Small intestine (tissue), 7 donors: Measurements from ENCODE around the gene NHERF1. TPM values are rescaled to one million over a fixed set of nuclear protein-coding genes. Genes with fewer than 3 reads are reported as not detected.

Experiments
- DNase-seq, 2 donors: peaks; one replicate each; pipeline versions ENCODE4 v3.0.0 to v3.0.0-alpha.2; 2013
- FAIRE-seq: peaks from 2 replicates; lab custom pipeline; 2012; peaks lifted over from hg19 to GRCh38; lab: Jason Lieb, UNC
- H3K27ac ChIP-seq, 3 donors: one replicate each; pipeline ENCODE4 v1.5.1; 2013; ENCODE audit warnings: low read length in 2 of 3, mild to moderate bottlenecking in 2 of 3, control low read depth in 1 of 3, inconsistent platforms in 1 of 3, low read depth in 1 of 3, moderate library complexity in 1 of 3
- H3K27me3 ChIP-seq, 3 donors: one replicate each; pipeline ENCODE4 v1.6.1; 2013; ENCODE audit warnings: low read length in 3 of 3, inconsistent platforms in 1 of 3; ENCODE audit not compliant: control insufficient read depth in 3 of 3, insufficient read depth in 3 of 3
- H3K36me3 ChIP-seq, 3 donors: one replicate each; pipeline ENCODE4 v1.6.1; 2013; ENCODE audit warnings: low read length in 3 of 3, inconsistent platforms in 1 of 3, low read depth in 1 of 3, mild to moderate bottlenecking in 1 of 3, moderate library complexity in 1 of 3; ENCODE audit not compliant: control insufficient read depth in 3 of 3, insufficient read depth in 2 of 3
- H3K4me1 ChIP-seq, 3 donors: one replicate each; pipeline ENCODE4 v1.6.1; 2013; ENCODE audit warnings: low read length in 2 of 3, inconsistent platforms in 1 of 3, low read depth in 1 of 3, mild to moderate bottlenecking in 1 of 3, moderate library complexity in 1 of 3; ENCODE audit not compliant: control insufficient read depth in 3 of 3, insufficient read depth in 2 of 3
- H3K4me3 ChIP-seq, 3 donors: one replicate each; pipeline ENCODE4 v1.5.1; 2013; ENCODE audit warnings: low read length in 3 of 3, control low read depth in 1 of 3, inconsistent platforms in 1 of 3, low read depth in 1 of 3, mild to moderate bottlenecking in 1 of 3, moderate library complexity in 1 of 3
- H3K9me3 ChIP-seq, 2 donors: one replicate each; pipeline ENCODE4 v1.6.1; 2013; ENCODE audit warnings: low read depth in 1 of 2, low read length in 1 of 2; ENCODE audit not compliant: control insufficient read depth in 2 of 2, insufficient read depth in 1 of 2
- WGBS, 3 donors: extraction: QIAGEN DNeasy Blood & Tissue Kit; methylation state at CpG; one replicate each; pipeline ENCODE4 v1.1.7; 2013; 5-methylcytosine and 5-hydroxymethylcytosine counted together
- polyA plus RNA-seq, 4 donors: library from polyadenylated mRNA; stranded (reverse) in 3 of 4; unstranded in 1 of 4; fragments of 200-250 nt in 3 of 4; fragments of 120-200 nt in 1 of 4; gene quantifications; one replicate each; pipeline versions ENCODE4 v1.2.1 to v1.2.3, GENCODE V29; 2013
- donor health status: healthy with polysubstance abuse.
- donor health status: control.
- donor health status: control.
- donor health status: Bipolar disorder and iron deficiency.
- donor health status: healthy.

NHERF1 gene
- polyA plus RNA-seq, 4 donors = 231 to 592 (median 518) TPM

GRCh38 chr17:74734256-74734655, 14.2 kb upstream of the NHERF1 start:
- FAIRE-seq = no peak
- H3K9me3 ChIP-seq = no peaks in the 10 kb centered on the region
- WGBS, 3 donors = 82 to 93% (median 88%) methylated on average over 3 of the region's 3 CpGs
- H3K27me3 ChIP-seq = peaks cover 0 to 13% (median 0%) of the 10 kb centered on the region in 3 donors
- H3K27ac ChIP-seq = no peak overlapping the region
- DNase-seq = no peak
- peaks cover 0 to 23% (median 15%) of the 10 kb centered on the region in 3 donors for H3K4me1 ChIP-seq
- H3K4me3 ChIP-seq = no peak overlapping the region
- no peaks in the 10 kb centered on the region for H3K36me3 ChIP-seq

GRCh38 chr17:74736513-74737298, 11.7 kb upstream of the NHERF1 start, which contains the start of gene RAB37:
Gene RAB37 (plus strand): TSS chr17:74737256. CDS start chr17:74737273, 17 bp downstream.
- WGBS, 3 donors = 1 to 3% (median 2%) methylated on average over 42 to 67 of the region's 67 CpGs
- DNase-seq = peak; percentile 74 to 94
- Histone ChIP-seq H3K27me3 (peaks cover 0 to 13% (median 0%) of the 10 kb centered on the region in 3 donors), H3K27ac (peak within 1 kb of the TSS; percentile 24 to 70 (median 53)), H3K9me3 (no peaks in the 10 kb centered on the region), H3K4me1 (peaks cover 0 to 38% (median 15%) of the 10 kb centered on the region in 3 donors), H3K4me3 (peak within 1 kb of the TSS; percentile 38 to 52 (median 46)), H3K36me3 (no peaks in the 10 kb centered on the region)
- FAIRE-seq = no peak

GRCh38 chr17:74737299-74738050, 11.0 kb upstream of the NHERF1 start:
- Histone ChIP-seq H3K27ac (peak overlapping the region in 2 of 3 donors; percentile 50 to 70), H3K27me3 (peaks cover 0 to 13% (median 0%) of the 10 kb centered on the region in 3 donors), H3K9me3 (no peaks in the 10 kb centered on the region), H3K4me3 (peak overlapping the region; percentile 38 to 52 (median 46)), H3K4me1 (peaks cover 0 to 45% (median 15%) of the 10 kb centered on the region in 3 donors), H3K36me3 (no peaks in the 10 kb centered on the region)
- no peak for FAIRE-seq
- WGBS, 3 donors = 2 to 4% (median 3%) methylated on average over 37 to 38 of the region's 38 CpGs
- peak in 1 of 2 donors; percentile 70 for DNase-seq

- 21 to 22% (median 22%) methylated on average over 16 of the region's 16 CpGs for WGBS, 3 donors
- Histone ChIP-seq H3K27me3 (peaks cover 0 to 13% (median 0%) of the 10 kb centered on the region in 3 donors), H3K9me3 (no peaks in the 10 kb centered on the region), H3K4me1 (peaks cover 0 to 45% (median 15%) of the 10 kb centered on the region in 3 donors), H3K36me3 (no peaks in the 10 kb centered on the region), H3K27ac (peak overlapping the region in 2 of 3 donors; percentile 4 to 50), H3K4me3 (peak overlapping the region in 2 of 3 donors; percentile 46 to 52)
- DNase-seq (peak; percentile 41 to 61), FAIRE-seq (no peak)
Observed at GRCh38 chr17:74738051-74738996, 10.1 kb upstream of the NHERF1 start.

GRCh38 chr17:74739227-74739831, 9.1 kb upstream of the NHERF1 start:
- WGBS, 3 donors = 72 to 81% (median 80%) methylated on average over 12 of the region's 12 CpGs
- DNase-seq (no peak), FAIRE-seq (no peak)
- H3K4me3 ChIP-seq = no peak overlapping the region
- H3K27me3 ChIP-seq = peaks cover 0 to 13% (median 0%) of the 10 kb centered on the region in 3 donors
- no peak overlapping the region for H3K27ac ChIP-seq
- no peaks in the 10 kb centered on the region for H3K9me3 ChIP-seq
- H3K36me3 ChIP-seq = no peaks in the 10 kb centered on the region
- H3K4me1 ChIP-seq = peaks cover 0 to 46% (median 15%) of the 10 kb centered on the region in 3 donors

GRCh38 chr17:74740173-74740572, 8.3 kb upstream of the NHERF1 start:
- Histone ChIP-seq H3K27ac (no peak overlapping the region), H3K9me3 (no peaks in the 10 kb centered on the region), H3K36me3 (no peaks in the 10 kb centered on the region), H3K4me3 (no peak overlapping the region), H3K4me1 (peaks cover 0 to 54% (median 15%) of the 10 kb centered on the region in 3 donors), H3K27me3 (peaks cover 0 to 13% (median 0%) of the 10 kb centered on the region in 3 donors)
- DNase-seq (no peak), FAIRE-seq (no peak)
- 79 to 94% (median 85%) methylated on average over 6 of the region's 6 CpGs for WGBS, 3 donors

GRCh38 chr17:74740641-74741387, 7.6 kb upstream of the NHERF1 start:
- no peak for FAIRE-seq
- peak in 1 of 2 donors; percentile 31 for DNase-seq
- H3K36me3 ChIP-seq = no peaks in the 10 kb centered on the region
- H3K9me3 ChIP-seq = no peaks in the 10 kb centered on the region
- H3K4me1 ChIP-seq = peaks cover 0 to 59% (median 15%) of the 10 kb centered on the region in 3 donors
- no peak overlapping the region for H3K27ac ChIP-seq
- H3K4me3 ChIP-seq = no peak overlapping the region
- WGBS, 3 donors = 83 to 89% (median 88%) methylated on average over 17 of the region's 17 CpGs
- H3K27me3 ChIP-seq = peaks cover 0 to 13% (median 0%) of the 10 kb centered on the region in 3 donors
